HG02981 (cell line): ENCODE measurements around the gene WHRN.

Experiments used
- ATAC-seq: cut with Tn5 transposase; IDR thresholded peaks from one replicate; pipeline ENCODE4 v1.9.1; 2021; ENCODE audit warnings: mild to moderate bottlenecking, moderate library complexity; ENCODE audit not compliant: unreplicated experiment

The WHRN gene

DNA sequence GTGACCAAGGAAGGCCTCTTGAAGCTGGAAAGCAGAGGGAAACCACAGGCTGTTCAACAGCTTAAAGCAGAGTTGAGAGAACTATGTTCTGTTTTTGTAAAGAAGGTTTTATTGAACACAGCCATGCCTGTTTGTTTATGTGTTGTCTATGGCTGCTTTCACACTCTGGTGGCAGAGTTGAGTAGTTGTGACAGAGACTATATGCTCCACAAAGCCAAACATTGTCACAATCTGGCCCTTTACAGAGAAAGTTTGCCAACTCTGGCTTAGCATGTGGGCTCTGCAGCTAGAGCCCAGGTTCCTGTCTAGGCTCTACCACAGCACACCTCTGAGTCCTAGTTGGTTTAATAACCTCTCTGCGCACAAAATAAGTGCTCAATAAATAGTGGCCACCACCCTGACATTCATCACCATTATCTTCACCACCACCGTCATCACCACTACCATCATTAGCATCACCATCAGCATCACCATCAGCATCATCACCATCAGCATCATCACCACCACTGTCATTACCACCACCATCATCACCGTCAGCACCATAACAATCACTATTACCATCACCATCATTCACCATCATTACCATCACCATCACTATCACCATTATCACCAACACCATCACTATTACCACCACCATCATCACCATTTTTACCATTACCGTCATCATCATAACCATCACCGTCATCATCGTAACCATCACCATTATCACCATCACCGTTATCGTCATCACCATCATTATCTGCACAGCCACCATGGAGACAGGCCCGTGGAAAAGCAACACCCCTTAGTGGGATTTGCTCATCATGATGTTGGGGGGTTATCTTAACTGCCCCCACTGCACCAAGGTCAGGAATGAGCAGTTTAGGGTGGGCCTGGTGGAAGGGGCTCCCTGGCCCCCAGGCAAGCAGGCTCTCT, 135.8 kb downstream of the WHRN start:
- ATAC-seq, result no peak

GRCh38 chr9:114367772-114368569, 137.3 kb downstream of the WHRN start:
- no peak for ATAC-seq

DNA sequence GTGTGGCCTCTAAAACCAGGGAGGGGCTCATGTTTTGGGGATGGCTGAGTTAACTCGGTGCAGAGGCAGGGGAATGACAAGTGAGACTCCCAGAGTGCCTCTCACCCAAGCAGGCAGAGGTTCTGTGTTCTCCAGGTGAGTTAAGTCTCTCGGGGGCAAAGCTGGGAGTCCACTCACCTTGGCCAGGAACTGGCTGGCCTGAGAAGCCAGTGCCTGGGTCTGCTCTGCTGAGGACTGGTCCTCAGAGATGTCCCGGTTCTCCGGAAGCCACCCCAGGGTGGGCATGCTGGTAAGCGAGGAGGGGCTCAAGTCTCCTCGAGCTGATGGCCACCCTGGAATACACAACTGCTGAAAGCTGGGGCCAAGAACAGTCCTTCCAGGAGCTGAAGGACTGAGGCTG, 137.9 kb downstream of the WHRN start:
- no peak for ATAC-seq

GRCh38 chr9:114366334-114367128, 138.7 kb downstream of the WHRN start:
- ATAC-seq, result peak; percentile 49

DNA sequence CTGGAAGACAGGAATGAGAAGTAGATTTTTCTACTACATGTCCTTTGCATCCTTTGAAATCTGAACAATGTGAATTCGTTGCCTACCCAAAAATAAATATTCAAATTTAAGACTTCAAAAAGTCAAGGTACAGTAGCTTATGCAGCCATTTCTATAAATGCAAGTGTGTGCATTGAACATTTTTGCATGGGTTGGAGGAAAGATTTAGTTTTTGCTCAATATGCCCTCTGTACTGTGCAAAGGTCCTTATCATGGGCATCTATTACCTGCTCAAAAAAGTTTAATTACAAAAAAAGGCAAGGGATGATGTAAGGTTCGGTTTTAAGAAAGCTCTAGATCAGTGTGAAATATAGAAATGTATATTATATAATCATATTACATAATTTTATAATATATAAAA, 140.1 kb downstream of the WHRN start:
- no peak for ATAC-seq

DNA sequence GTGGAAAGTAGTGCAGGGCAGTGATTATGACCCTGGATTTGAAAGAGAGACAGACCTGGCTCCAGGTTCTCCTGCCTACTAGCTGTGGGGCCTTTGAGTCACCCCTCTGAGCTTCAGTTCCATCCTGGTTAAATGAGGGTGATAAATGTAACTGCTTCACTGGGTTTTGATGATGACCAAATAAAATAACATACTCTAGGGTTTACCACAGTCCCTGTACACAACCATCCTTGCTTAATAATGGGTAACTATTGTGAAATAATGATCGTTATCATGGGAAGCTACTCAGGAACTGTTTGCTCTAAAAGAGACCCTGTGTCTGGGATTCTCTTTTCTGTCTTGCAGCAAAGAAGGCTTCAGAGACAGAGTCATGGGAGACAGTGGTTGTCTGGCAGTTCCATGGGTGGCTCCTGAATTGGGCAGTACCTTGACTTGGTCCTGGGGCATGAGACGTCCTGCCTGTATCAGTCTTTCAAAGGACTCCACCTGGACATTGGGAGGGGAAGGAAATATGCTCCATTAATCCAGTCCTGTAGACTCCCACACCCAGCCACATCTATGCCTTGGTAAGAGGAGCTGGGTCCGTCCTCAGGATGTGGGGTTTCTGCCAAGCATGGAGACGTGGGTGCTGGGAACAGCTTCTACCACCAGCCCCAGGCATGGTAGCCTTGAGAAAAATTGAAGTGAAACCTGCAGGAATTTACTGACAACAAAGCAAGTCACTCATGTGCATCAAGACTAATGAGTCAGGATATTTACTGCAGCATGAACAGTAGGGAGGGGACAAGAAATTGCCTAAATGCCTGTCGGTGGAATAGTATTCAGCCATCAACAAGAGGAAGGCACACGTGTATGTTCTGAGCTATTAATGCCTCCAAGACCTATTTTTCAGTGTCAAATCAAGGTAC, 140.9 kb downstream of the WHRN start:
- no peak for ATAC-seq

DNA sequence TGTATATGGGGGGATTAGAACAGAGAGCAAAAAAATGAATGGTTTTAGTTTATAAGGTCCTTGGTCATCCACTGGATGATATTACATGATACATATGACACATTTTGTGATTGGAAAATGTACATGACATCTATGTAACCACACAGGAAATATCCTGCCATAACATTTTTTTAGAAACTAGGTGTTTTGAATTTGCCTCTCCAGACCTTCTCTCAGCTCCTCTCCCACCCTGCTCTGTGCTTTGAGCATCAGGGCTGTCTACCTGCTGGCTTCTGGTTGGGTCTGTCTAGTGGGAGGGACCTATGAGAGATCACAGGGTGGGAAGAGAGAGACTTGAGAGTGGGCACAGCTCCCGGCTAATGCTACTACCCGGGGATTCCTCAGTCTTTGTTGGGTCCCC, 141.8 kb downstream of the WHRN start:
- no peak for ATAC-seq

DNA sequence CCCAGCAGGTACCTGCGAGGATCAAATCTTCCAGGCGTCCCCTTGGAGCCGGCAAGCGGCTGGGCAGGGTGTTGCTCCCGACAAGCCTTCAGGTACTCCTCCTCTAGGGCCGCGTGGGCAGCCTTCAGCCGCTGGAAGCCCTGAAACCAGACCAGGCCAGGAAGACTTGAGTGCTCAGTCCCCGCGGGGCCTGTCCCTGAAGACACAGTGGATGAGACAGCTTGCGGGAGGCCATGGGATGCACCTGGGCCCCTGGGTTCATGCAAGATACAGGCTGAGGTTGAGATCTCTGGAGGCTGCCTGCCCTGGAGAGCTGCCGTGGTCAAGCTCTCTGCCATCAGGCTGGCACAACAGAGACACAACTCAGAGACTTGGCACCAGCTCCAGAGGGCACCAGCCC, 142.9 kb downstream of the WHRN start:
- ATAC-seq, result no peak

- no peak for ATAC-seq
Observed at GRCh38 chr9:114361542-114361941, 143.7 kb downstream of the WHRN start.

GRCh38 chr9:114359801-114360200, 145.5 kb downstream of the WHRN start:
- ATAC-seq, result no peak

DNA sequence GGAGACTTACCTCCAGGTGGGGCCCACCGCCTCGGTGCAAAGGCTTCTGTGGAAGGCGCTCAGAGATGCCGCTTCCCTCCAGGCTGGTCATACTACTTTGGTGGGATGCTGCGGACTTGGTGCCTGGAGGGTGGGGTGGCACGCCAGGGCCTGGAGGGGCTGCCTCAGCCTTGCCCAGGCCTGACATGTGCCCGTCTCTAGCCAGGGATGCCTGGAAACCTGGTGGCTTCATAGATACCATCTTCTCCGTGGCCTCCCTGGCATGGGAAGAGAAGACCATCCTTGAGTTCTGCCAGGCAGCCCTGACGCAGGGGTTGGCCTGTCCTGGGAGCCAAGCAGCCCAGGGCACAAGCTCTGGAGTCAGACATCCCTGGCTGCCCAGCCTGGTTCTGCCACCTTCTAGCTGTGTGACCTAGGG, 147.4 kb downstream of the WHRN start:
- no peak for ATAC-seq

DNA sequence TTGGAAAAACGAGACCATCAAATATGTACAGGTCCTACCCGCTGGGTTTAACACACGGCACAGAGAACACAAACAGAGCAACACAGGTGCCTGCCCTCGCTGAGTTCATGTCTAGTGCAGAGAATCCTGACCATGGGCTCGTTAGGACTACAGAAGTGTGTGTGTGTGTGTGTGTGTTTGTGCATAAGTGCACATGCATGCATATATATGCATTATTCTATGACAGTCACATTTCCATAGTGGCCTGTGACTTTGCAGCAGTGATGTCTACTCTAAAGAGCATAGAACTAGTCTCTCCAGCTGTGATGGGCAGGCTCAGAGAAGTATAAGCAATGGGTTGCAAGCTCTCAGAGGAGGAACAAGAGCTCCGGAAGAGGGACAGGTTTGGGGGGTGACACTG, 147.9 kb downstream of the WHRN start:
- no peak for ATAC-seq

DNA sequence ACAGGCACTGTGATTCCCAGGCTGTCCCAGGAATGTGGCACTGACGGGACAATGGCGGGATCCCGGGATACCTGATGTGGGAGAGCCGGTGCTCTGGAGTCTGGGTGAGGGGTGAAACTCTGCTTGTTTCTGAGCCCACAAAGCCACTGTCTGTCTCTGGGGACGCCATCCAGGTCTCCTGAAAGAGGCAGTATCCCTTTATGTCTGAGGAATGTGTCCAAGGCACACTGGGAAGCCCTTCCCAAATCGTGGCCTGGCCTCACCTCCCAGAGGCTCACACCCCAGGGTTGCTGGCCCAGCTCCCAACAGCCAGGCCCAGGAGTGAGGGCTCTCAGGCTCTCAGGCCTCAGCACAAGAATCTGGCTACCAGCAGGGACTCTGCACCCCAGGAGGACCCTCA, 148.5 kb downstream of the WHRN start:
- ATAC-seq, result no peak

GRCh38 chr9:114355821-114356220, 149.5 kb downstream of the WHRN start:
- no peak for ATAC-seq
